HG02763 (cell line): Measurements from ENCODE around the gene KSR1.
A peak's percentile ranks its signal among the peaks of the same experiment; 100 is the strongest.

Source experiments
- ATAC-seq: cut with Tn5 transposase; IDR thresholded peaks from one replicate; pipeline ENCODE4 v1.9.1; 2021; ENCODE audit warnings: mild to moderate bottlenecking, moderate library complexity; ENCODE audit not compliant: unreplicated experiment

The KSR1 gene

DNA sequence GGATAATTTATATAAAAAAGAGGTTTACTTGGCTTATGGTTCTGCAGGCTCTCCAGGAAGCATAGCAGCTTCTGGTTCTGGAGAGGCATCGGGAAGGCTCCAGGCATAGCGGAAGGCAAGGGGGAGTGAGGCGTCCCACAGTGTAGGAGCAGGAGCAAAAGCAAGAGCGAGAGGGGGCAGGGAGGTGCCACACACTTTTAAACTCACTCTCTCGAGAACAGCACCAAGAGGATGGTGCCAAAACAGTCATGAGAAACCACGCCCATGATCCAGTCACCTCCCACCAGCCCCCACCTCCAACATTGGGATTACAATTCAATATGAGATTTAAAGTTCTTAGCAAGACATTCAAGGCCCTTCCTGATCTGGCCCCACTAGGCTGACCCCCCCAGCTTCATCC, 124.8 kb downstream of the KSR1 start:
- no peak for ATAC-seq

DNA sequence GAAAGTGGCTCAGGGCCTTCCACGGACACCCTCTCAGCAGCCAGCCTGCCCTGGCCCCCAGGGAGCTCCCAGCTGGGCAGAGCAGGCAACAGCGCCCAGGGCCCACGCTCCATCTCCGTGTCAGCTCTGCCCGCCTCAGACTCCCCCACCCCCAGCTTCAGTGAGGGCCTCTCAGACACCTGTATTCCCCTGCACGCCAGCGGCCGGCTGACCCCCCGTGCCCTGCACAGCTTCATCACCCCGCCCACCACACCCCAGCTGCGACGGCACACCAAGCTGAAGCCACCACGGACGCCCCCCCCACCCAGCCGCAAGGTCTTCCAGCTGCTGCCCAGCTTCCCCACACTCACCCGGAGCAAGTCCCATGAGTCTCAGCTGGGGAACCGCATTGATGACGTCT, 126.4 kb downstream of the KSR1 start:
- ATAC-seq, result no peak

DNA sequence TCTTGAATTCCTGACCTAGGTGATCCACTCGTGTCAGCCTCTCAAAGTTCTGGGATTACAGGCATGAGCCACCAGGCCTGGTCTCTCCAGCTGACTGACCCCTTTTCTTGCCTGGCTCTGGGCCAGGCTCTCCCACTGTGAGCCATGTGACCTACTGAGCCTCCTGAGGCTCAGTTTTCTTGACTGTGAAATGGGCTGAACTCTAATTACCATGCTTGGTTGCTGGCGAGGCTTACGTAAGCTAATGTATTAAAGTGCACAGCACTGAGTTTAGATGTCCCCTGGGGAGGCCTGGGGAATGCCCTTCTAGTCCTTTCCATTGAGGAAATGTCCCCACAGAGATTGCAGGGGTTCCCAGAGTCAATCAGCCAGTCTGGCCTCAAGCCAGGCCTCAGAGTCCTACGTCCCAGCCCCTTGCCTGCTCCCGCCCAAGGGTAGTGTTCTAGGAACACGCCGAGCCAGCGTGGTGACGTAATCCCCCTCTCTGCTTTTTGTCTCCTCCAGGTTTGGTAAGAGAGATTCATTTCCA, 129.0 kb downstream of the KSR1 start:
- ATAC-seq, result no peak

DNA sequence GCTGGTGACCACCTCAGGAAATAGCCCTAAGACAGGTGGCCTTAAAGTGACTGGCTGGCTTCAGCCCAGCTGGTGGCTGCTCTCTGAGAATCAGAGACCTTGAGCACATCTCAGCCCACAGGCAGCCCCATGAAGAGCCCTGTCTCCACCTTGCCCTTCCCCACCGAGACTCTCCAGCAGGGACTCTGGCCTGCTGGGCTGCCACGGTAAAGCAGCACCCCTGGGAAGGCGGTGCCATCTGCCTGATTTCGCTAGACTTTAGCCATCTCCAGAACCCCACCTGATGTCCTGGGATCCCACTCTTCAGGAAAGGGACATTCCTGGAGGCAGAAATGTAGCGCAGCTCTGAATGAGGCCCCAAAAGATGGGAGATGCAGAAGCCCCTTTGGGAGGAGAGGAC, 129.5 kb downstream of the KSR1 start:
- ATAC-seq, result no peak

DNA sequence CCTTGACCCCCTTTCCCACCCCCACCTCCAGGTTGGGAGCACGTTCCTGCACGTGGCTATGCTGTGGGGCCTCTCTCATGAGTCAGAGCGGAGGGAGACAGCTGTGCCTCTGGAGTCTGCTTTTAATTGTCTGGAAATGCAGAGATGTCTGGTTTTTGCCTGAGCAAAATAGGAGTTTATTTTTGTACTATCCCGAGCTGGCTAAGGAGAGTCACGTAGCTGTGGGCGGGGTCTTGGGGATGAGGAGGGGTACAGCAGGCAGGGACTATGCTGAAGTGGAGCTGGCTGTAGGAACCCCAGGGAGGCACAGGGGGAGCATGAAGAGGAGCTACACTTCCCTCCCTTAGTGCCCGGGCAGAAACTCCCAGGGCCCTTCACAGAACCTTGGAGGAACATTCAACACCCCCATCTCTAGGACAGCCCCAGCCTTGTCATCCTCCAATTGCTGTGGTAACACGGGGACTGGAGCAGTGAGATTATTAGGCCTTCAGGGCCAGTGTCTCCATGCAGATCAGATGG, 130.0 kb downstream of the KSR1 start:
- ATAC-seq, result no peak

DNA sequence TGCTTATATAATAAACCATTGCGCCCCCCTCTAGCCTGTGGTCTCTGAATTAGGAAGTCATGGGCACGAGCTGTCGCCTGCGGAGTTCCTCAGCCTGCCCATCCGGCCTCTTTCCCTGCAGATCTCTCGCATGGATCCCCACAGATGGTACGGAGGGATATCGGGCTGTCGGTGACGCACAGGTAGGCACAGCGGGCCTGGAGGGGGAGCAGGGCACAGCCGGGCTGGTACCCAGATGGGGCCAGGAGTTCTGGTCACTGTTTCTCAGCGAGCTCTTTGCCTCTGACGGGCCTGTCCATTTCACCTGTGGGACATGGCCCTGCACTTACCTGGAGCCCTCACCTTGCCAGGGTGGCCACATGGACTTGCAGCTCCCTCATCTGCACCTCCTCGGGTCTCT, 132.1 kb downstream of the KSR1 start:
- ATAC-seq, result no peak

DNA sequence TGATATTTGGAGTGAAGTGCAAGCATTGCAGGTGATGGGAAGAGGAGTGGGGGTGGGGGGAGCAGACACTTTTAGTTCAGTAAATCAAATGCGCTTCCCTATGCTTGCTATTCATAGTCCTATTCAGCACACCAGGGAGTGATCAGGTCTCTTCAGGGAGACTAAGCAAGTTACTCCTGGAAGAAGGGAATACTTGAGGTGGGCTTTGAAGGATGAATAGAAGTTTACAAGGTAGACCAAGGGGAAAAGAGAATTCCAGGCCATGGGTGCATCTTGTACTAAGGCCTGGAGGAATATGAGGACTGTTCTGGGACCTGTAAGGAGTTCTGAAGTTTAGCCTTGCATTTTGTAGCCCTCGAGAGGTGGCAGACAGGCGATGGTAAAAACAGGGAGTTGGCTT, 134.6 kb downstream of the KSR1 start:
- no peak for ATAC-seq

DNA sequence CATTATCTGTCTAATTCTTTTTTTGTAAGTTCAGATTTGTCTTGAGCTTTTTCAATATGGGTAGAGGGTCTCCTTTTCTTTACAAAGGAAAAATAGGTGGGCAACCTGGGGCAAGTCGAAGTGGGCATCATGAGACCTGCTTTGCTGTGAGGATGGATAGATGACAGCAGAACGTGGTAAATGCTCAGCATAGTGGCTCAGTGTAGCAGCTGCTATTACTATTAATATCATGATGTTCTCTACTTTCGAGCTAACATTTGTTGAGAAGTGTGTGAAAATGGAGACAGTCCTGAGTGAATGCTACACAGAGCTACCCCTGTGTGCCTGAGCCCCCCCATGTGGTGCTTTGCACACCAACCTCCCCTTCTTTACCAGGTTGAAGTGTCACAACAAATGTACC, 135.7 kb downstream of the KSR1 start:
- no peak for ATAC-seq

DNA sequence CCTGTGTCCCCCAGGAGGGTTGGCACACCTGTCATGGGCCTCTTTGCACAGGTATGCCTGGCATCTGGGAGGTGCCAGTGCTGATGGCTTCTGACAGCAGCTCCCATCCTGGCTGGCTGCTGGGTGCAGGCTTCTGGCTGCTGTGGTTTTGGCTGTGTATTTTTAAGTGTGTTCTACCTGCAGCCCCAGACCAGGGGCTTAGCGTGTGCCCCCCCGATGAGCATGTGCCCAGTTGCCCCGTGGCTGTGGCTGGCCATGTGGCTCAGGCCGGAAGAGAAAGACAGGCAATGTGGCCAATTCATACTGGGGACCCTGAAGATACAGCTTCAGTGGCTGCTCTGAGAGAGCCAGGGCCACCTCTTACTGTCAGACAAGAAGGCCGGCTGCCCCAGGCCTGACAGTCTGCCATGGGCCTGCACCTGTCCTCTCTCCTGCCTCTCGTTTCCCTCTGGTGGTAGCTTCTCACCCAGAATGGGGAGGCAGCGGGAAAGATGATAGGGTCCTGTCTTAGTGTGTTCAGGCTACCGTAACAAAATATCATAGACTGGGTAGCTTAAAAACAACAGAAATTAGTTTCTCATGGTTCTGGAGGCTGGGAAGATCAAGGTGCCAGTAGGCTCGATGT, 137.1 kb downstream of the KSR1 start:
- ATAC-seq, result no peak

DNA sequence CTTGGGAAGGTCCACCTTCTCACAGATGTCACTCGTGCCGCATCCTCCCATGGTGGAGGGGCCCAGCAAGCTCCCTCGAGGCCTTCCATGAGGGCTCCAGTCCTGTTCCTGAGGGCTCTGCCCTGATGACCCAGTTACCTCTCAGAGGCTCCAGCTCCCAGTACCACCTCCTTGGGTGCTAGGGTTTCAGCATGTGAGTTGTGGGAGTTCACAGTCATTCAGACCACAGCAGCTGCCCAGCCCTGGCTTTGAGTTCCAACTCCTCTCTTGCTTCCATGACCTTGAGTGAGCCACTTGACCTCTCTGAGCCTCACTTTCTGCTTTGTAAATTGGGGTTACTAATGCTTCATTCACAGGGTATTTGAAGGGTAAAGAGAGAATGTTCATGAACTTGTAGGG, 137.6 kb downstream of the KSR1 start:
- no peak for ATAC-seq

DNA sequence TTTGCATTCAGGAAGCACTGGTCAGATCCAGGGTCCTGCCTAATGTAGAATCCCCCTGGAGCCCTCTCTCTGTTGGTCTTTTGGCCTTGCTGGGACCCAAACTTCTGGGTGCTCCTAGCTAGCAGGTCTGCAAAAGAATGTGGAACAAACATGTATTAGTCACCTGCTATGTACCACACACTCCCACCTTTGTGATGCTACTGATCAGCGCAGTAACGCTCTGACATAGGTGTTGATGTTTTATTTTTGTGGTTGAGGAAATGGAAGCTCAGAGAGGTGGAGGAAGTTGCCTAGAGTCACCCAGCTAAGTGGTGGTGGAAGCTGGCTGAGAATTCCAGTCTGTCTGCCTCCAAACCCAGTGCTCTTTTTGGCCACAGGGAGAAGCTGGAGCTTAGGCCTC, 139.0 kb downstream of the KSR1 start:
- no peak for ATAC-seq

DNA sequence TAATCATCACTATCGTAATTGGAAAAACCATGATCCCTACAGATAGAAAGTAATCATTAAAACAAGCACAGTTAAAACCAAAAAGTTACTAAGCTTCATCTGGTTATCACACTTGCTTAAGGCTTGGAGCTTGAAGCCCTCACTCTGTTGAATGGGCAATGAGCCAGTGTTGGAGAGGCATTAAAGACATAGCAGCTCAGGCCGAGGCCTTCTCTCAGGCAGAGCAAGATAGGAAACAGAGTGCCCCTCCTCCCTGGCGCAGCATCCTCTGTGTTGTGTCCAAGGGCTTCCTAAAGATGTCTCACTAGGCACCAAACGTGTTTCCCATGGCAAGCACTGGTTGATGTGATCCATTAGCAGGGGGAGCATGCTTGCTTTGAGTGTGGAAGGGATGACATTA, 139.8 kb downstream of the KSR1 start:
- no peak for ATAC-seq

DNA sequence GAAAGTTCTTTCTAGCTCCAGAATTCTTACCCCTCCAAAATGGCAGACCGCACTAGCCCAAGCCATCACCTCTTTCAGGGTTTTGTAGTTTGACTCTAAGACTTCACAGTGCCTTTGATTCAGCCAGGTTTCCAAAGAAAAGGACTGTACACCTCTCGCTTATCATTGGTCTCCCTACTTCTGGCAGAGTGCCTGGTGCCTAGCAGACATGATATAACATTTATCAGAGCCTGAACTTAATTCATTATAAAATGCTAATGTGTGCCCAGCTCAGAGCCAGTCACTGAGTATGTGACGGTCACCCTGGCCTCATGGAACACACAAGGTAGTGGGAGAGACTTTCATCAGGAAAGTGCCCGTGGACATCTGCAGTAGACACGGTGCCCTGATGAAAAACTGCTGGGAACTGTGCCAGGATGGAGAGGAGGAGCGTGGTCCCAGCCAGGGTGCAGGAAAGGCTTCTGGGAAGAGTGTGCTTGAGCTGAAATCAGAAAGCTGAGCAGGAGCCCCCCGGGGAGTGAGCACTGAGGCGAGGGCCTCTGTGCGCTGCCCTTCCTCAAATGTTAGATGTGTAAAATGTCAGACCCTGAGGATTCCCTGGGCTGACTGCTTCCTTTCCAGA, 140.4 kb downstream of the KSR1 start:
- ATAC-seq, result no peak

DNA sequence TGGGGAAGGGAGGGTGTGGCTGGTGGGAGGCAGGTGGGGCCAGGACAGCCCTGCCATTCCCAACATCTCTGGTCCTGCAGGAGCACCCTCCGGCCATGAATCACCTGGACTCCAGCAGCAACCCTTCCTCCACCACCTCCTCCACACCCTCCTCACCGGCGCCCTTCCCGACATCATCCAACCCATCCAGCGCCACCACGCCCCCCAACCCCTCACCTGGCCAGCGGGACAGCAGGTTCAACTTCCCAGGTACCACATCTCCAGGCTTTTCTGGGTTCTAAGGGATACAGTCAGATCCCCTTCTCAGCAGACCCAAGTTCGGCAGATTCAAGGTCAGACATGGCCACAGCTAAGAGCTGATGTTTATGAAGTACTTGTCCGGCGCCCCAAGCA, 140.9 kb downstream of the KSR1 start:
- ATAC-seq, result no peak

DNA sequence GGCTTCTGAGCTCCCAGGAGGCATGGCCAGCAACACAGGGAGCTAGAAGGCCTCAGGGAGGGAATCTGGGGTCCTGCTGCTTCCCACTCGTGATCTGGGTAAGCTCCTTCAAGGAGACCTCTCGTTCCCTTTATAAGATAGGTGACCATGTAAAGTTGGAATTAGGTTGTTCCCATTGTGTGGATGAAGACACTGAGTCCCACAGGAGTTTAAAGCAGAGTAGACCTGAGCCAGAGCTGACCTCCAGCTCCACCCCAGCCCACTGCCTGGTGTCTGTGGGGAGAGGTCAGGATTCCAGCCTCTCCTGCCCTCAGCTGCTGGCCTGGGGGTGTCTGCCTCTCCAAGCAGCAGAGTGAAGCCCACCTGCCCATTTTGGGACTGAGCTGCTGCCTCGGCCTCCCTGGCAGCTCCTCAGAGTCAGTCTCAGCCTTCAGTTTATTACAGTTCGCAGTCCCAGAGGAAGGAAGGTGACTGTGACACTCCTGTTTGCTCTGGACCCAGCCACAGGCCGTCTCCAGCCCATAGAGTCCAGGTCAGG, 141.6 kb downstream of the KSR1 start:
- no peak for ATAC-seq

DNA sequence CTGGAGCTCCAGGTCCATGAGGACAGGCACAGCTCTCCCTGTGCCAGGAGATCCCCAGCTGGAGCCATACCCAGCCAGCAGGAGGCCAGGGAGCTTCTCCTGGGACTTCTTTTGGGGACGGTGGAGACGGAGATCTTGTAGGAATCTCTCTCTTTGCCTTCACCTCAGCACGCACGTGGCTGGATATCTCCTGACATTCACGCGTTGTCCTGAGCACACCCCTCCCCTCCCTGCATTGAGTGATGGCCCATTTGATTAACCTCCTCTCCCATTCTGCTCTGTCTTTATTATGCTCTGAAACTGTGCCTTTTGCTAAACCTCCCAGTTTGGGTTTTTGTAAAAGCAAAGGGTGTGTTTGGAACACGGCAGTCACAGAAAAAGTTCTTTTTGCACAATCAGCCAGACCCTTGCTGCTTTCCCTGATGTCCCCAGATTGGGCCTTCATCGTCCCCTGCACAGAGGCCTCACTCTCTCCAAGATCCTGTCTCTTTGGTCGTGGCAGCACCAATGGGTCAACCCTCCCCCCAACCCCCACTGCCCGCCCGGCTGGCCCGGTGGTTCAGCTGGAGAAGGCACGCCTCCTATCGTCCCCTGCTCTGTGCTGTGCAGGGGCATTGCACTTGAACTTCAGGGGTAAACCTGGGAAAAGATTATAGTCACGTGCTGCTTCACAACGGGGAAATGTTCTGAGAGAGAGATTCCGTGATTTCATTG, 142.2 kb downstream of the KSR1 start:
- no peak for ATAC-seq

DNA sequence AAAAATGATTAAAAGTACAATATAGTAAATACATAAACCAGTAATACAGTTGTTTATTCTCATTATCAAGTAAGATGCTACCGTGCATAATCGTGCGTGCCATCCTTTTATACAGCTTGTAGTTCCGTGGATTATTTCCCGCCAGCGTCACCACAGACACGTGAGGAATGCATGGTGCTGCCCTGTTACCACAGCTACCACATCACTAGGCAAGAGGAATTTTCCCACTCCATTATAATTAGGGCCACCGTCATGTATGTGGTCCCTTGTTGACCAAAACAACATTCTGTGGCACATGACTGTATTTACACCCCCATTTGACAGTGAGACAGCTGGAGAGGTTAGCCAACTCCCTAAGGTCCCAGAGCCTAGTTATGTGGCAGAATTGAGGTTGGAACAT, 144.2 kb downstream of the KSR1 start:
- ATAC-seq, result no peak

DNA sequence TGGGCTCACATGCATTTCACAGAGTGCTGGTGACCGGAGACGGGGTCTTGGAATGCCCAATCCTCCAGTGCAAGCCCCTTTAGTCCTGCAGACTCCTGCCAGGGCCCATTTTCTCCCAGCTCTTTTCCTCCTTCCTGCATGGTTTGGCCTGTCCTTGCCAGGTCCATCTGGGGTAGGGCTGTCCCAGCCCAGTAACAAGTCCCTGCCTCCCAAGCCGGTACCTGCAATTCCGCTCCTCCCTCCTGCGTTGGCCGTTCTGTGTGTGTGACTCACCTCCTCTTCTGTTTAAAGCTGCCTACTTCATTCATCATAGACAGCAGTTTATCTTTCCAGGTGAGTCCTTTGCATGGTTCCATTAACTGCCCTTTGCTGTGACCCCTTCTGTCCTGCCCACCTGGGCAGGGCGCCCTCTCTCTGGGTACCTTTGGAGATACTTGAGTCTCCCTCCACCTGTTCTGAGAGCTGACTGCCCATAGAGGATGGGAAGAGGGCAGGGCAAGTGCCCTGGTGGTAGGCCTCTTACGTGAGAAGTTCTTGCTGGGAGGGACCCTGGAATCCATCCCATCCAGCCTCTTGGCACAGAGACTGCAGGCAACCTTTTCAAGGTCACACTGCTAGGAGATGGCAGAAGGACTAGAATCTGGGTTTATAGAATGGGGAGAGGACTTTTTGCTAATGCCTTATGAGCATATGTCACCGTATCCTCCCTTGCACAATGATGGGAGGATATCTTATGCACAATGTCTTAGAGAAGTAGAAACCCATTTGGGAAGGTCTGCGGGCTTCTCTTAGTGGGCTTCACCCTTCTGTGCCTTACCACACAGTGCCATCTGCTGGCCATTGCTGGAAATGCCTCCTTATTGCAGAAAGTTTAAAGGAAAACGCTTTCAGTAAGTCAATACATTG, 145.1 kb downstream of the KSR1 start:
- ATAC-seq, result no peak

DNA sequence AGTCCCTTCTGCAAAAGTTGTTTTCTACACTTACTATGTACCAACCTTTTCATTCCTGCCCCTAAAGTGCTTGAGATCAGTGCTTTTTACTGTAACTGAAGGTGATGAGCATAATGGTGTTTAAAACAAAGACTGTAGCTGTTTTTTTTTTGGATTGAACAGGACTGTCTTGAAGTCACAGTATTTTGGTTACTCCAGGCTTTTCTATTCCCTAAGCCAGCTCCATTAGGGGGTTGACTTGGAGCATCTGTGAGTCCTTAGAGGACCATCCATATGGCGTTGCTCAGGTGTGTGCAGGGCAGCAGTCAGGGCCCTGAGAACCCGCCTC, 145.7 kb downstream of the KSR1 start:
- no peak for ATAC-seq

DNA sequence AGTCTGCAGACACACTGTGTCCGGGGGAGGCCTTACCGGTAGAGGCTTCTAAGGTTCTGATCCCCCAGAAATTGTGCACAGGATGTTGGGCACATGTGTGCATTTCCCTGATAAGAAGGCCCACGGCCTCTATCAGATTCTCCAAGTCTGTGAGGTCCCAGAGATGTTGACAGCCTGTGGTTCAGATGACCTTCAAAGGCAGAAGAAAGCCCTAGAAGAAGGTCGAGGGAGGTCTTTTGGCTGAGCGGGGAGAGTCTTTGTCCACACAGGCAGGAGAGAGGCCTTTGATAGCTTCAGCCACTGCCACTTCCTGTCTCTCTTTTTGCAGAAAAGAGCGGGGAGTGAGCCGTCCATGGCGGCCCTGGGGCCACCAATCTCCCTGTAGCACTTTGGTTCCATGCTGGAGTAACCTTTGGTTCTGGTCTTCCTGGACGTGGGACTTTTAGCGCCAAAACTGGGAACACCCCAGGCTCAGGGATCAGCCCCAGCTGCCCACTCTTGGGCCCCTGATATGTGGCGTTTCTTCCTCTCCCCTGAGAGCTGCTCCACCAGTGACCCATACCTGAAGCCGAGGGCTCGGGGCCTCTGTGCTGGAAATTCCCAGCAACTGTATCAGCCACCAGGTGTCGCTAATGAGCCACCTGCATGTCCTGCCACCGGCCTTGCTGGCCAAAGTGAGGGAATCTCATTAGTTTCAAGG, 146.6 kb downstream of the KSR1 start:
- ATAC-seq, result peak; percentile 39
